AG04450 (cell line): ENCODE data around the gene BTG2. TPM values are rescaled to one million over a fixed set of nuclear protein-coding genes. Genes with fewer than 3 reads are reported as not detected.

Experiments
- CTCF ChIA-PET: fragments of 300-600, 350-600 bp; formaldehyde crosslinking; extraction: SDS; loops from one replicate; lab custom pipeline; 2022; ENCODE audit warnings: antibody characterized with exemption, inconsistent platforms; lab: Charles Lee
- POLR2A ChIA-PET: fragments of 350-600 bp; formaldehyde crosslinking; extraction: SDS; loops from one replicate; lab custom pipeline; 2021; ENCODE audit warnings: antibody characterized with exemption, inconsistent platforms; lab: Yijun Ruan, JAX
- DNase-seq: peaks from one replicate; pipeline ENCODE4 v3.0.0-alpha.2; 2011; ENCODE audit warnings: low read depth, low spot score
- H3K27ac ChIP-seq: one replicate; pipeline ENCODE4 v1.5.1; 2012; ENCODE audit warnings: low read depth, low read length, control low read depth
- H3K27me3 ChIP-seq: one replicate; pipeline ENCODE4 v1.6.0; 2012; ENCODE audit warnings: low read length; ENCODE audit not compliant: control insufficient read depth, insufficient read depth
- H3K4me3 ChIP-seq: 2 replicates; pipeline ENCODE4 v1.5.1; 2011; ENCODE audit warnings: mild to moderate bottlenecking, low read depth, low read length, control low read depth
- H3K9me3 ChIP-seq: 2 replicates; pipeline ENCODE4 v1.5.1; 2012; ENCODE audit warnings: low read length; ENCODE audit not compliant: control insufficient read depth, insufficient read depth
- polyA plus RNA-seq: library from polyadenylated mRNA; depleted of rRNA; stranded (reverse); fragments of >200 nt; gene quantifications from 2 replicates; pipeline ENCODE4 v1.2.3, GENCODE V29; 2011
- TF ChIP-seq, protein P1 (sequence below): IDR thresholded peaks from 2 replicates; pipeline ENCODE4 v1.5.1; 2011; ENCODE audit warnings: low read depth, low read length, control low read depth, inconsistent platforms

BTG2 gene
- polyA plus RNA-seq, 1 experiment, result 36.5 TPM

DNA sequence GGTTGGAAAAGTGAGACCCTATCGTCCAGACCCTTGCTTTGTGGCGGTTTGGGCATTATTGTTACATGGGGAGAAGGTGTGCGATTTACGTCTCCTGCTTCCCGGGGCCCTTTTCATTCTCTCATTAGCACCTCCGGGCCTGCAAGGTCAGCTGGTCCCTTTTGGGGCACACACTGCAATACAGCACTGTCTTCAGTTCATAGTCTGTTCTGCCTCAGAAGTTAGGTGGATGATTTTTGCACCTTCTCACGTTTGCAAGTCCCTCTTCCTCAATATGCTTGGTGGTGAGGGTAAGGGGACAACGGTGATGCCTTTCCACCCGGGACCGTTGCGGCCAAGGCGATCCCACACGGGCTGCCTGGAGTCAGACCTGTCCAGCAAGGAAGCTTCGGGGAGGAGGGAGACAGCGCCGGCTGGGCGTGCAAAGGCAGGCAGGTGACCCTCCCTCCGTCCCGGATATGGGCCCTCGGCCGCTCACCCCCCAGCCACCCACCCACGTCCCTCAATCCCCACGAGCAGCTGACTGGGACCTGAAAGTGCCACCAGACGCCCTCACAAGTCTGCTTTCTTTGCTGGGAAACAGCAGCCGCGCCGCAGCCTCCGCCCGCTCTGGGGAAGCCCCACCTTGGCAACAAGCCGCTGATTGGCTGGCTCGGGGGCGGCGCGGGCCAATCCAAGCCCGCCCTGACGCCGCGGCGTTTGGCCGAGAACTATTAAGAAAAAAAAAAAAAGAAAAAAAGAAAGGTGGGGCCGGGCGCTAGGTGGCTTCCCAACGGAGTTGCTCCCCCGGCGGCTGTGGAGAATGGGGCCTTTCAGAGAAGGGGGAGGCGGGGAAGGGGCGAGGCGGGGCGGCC is 21.7 kb downstream of the BTG2 start:
- H3K4me3 ChIP-seq, result peak overlapping the region; percentile 67
- no peaks in the 10 kb centered on the region; the same call in 1 of the 2 replicates for H3K9me3 ChIP-seq
- TF ChIP-seq, protein P1, sequence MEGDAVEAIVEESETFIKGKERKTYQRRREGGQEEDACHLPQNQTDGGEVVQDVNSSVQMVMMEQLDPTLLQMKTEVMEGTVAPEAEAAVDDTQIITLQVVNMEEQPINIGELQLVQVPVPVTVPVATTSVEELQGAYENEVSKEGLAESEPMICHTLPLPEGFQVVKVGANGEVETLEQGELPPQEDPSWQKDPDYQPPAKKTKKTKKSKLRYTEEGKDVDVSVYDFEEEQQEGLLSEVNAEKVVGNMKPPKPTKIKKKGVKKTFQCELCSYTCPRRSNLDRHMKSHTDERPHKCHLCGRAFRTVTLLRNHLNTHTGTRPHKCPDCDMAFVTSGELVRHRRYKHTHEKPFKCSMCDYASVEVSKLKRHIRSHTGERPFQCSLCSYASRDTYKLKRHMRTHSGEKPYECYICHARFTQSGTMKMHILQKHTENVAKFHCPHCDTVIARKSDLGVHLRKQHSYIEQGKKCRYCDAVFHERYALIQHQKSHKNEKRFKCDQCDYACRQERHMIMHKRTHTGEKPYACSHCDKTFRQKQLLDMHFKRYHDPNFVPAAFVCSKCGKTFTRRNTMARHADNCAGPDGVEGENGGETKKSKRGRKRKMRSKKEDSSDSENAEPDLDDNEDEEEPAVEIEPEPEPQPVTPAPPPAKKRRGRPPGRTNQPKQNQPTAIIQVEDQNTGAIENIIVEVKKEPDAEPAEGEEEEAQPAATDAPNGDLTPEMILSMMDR, result no peak
- peaks cover 55% of the 10 kb centered on the region for H3K27me3 ChIP-seq
- CTCF ChIA-PET, result interaction anchor here (0.8 to 6.3 kb wide), 8 partner anchors 9 to 57 kb away, joined by 3 to 84 read pairs (median 5); partner anchors contain the start of gene FMOD
- H3K27ac ChIP-seq, result peak overlapping the region; percentile 39
- POLR2A ChIA-PET, result interaction anchor here (0.5 to 1.5 kb wide), 6 partner anchors 20 to 399 kb away, joined by 3 to 6 read pairs (median 4); no protein-coding TSS in a partner anchor
- peak; percentile 51 for DNase-seq

DNA sequence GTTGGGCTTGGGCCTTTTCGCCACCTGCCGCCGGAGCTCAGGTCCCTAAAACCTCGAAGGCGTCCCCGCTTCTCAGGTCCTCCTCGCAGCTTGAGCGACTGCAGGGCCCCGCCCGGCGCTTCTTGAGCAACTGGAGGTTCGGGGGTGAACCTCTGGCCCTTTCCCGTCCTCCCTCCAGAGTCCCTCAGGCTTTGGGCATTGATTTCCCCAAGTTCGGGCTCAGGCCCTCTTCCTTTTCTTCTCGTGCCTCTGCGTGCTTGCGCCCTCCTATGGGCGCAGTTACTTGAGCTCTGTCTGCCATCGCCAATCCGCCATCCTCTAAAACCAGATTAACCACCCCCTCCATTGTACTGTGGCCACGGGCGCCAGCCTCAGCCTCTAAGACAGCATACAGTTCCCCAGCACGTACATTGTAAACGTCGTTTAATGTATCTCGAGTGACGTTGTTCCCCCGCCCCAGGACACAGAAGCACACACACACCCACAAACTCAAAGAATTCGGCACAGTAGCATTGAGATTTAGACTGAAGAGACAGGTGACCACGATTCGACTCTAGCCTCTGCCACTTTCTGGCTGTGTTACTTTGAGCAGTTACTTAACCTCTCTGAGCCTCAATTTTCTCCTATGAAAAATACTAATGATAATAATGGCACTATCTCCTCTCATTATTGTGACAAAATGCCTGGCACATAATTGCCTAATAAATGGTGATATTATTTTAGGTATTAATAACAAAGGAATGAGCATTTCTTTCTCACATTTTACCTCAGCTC is 22.6 kb downstream of the BTG2 start:
- CTCF ChIA-PET, result interaction anchor here (0.6 to 6.3 kb wide), 10 partner anchors 8 to 58 kb away, joined by 3 to 84 read pairs (median 4); partner anchors contain the start of gene FMOD
- no peaks in the 10 kb centered on the region; the same call in 1 of the 2 replicates for H3K9me3 ChIP-seq
- DNase-seq, result no peak
- peaks cover 51% of the 10 kb centered on the region for H3K27me3 ChIP-seq
- H3K27ac ChIP-seq, result peak overlapping the region; percentile 39
- POLR2A ChIA-PET, result interaction anchor here (0.5 to 1.5 kb wide), 7 partner anchors 21 to 399 kb away, joined by 3 to 6 read pairs (median 4); no protein-coding TSS in a partner anchor
- TF ChIP-seq, protein P1, result peak; percentile 53
- peak overlapping the region; percentile 53 for H3K4me3 ChIP-seq

DNA sequence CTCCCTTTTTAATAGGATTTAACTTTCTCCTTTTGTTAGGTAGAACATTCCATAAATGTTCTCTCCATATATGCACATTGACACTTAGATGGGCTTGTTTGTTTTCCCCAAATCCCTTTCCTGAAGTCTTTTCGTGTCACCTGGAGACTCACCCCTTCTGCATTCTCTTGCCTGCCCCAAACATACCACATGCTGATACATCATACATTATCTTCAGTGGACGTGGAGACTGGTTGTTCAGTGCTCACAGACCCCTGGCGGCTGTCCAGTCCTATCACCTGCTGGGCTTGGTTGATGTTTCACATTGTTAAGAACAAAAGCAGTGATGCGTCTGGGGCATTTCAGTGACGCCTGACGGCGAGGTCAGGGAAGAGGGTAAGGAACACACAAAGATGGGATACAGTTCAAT is 23.4 kb downstream of the BTG2 start:
- POLR2A ChIA-PET, result interaction anchor here (1.5 kb wide), 1 partner anchor 56 kb away, joined by 5 read pairs; no protein-coding TSS in a partner anchor
- peaks cover 44% of the 10 kb centered on the region for H3K27me3 ChIP-seq
- CTCF ChIA-PET, result interaction anchor here (0.7 to 6.3 kb wide), 3 partner anchors 14 to 59 kb away, joined by 5 to 84 read pairs (median 10); no protein-coding TSS in a partner anchor
- TF ChIP-seq, protein P1, result no peak
- H3K4me3 ChIP-seq, result no peak overlapping the region
- H3K27ac ChIP-seq, result no peak overlapping the region
- no peaks in the 10 kb centered on the region; the same call in 1 of the 2 replicates for H3K9me3 ChIP-seq
- no peak for DNase-seq

- DNase-seq, result no peak
- POLR2A ChIA-PET, result no interaction called here
- Histone ChIP-seq H3K4me3 (no peak overlapping the region), H3K27me3 (peaks cover 32% of the 10 kb centered on the region), H3K9me3 (no peaks in the 10 kb centered on the region), H3K27ac (no peak overlapping the region)
- TF ChIP-seq, protein P1, result no peak
- CTCF ChIA-PET, result interaction anchor here (0.7 to 1.6 kb wide), 3 partner anchors 9 to 59 kb away, joined by 3 read pairs; no protein-coding TSS in a partner anchor
Measured at GRCh38 chr1:203331224-203331623, 25.9 kb downstream of the BTG2 start.
